A549 (cell line): ENCODE measurements around the gene MXRA5.

Experiments
- RARB ChIP-seq: fragments of 250-450 bp; sonication (Bioruptor Pico); IDR thresholded peaks from 2 replicates; pipeline ENCODE4 v1.8.0; 2021; ENCODE audit warnings: mild to moderate bottlenecking, moderate library complexity
- TF ChIP-seq, protein P1 (sequence below): fragments of >200 bp; sonication (Bioruptor Twin); formaldehyde crosslinking; IDR thresholded peaks from 3 replicates; pipeline ENCODE4 v1.5.1; 2016

DNA sequence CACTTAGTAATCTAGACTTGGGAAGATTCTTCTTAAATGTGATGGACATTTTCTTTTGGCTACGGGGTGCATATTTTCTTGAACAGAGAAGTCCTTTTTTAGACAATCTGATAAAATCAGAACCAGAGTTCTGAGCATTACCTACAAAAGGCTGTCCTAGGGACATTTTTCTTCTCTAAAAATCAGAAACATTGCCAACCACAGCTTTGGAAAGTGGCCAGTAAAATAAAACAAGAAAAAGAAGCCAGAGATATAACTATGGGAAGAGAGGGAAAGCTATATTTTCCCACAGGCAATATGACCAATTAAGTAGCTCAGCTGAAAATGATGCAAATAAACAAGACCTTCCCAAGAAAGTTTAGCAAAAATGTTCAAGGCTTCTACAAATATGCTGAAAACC is 55.9 kb downstream of the MXRA5 start:
- TF ChIP-seq, protein P1, sequence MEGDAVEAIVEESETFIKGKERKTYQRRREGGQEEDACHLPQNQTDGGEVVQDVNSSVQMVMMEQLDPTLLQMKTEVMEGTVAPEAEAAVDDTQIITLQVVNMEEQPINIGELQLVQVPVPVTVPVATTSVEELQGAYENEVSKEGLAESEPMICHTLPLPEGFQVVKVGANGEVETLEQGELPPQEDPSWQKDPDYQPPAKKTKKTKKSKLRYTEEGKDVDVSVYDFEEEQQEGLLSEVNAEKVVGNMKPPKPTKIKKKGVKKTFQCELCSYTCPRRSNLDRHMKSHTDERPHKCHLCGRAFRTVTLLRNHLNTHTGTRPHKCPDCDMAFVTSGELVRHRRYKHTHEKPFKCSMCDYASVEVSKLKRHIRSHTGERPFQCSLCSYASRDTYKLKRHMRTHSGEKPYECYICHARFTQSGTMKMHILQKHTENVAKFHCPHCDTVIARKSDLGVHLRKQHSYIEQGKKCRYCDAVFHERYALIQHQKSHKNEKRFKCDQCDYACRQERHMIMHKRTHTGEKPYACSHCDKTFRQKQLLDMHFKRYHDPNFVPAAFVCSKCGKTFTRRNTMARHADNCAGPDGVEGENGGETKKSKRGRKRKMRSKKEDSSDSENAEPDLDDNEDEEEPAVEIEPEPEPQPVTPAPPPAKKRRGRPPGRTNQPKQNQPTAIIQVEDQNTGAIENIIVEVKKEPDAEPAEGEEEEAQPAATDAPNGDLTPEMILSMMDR, result no peak
- no peak for TF ChIP-seq RARB (CRISPR knock-in tag)
